Stimulated activated CD8-positive, alpha-beta memory T cell treated with anti-CD3 and anti-CD28 coated beads, Interleukin-7, amount 100 ng/mL, for 4 hours (primary cell): ENCODE data around the gene INAFM1.

Source experiments
- DNase-seq, 2 donors: peaks; one replicate each; pipeline ENCODE4 v3.0.0-alpha.2; 2020; ENCODE audit warnings: low read depth in 2 of 2

INAFM1 gene

DNA sequence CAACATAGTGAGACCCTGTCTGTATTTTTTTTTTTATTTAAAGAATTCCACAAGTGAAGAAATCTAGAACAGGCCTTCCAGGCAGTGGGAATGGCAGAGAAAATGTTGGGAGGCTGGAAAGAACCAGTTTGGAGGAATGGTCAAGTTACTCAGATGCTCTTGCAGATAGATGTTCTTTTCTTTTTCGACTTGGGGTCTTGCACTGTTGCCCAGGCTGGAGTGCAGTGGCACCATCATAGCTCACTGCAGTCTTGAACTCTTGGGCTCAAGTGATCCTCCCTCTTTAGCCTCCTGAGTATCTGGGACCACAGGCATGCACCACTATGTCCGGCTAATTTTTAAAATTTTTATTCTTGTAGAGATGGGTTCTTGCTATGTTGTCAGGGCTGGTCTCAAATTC, 35.6 kb downstream of the INAFM1 start:
- DNase-seq: no peak

DNA sequence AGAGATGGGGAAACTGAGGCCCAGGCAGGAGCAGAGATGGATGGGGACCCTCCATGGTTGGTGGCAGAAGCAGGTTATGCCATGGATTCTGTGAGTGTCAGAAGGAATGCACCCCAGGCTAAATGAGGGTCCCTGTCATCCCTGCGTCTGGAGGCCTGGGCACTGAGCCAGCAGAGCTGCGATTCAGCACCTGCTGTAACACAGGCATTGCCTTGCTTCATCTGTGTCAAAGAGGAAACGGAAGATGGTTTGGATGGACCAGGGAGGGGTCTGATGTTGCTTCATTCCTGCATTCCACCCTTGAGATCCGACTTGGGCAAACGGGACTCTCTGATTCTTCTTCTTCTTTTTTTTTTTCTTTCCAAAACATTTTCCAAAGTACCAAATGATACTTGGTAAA, 36.1 kb downstream of the INAFM1 start:
- no peak for DNase-seq

DNA sequence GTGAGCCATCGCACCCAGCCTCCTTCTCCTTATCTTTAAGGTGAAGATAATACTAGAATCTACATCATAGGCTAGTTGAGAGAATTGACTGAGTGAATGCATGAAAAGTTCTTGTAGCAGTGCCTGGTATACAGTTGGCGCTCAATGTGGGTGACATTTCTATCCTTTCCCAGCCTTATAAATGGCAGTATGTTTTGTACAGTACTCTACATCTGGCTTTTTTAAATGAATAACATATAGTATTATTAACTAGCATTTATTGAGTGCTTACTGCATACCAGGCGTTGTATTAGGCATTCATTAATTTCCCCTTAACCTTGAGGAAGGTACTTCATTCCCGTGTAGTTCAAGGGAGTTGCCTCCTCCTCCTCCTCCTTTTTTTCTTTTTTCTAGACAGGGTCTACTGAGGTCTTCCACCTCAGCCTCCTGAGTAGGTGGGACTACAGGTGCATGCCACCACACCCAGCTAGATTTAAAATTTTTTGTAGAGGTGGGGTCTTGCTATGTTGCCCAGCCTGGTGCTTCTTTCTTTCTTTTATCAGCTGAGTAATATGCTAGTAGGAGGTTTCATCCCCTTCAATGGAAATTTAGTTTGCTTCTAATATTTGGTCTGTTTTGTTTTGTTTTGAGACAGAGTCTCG, 37.8 kb downstream of the INAFM1 start:
- no peak for DNase-seq

DNA sequence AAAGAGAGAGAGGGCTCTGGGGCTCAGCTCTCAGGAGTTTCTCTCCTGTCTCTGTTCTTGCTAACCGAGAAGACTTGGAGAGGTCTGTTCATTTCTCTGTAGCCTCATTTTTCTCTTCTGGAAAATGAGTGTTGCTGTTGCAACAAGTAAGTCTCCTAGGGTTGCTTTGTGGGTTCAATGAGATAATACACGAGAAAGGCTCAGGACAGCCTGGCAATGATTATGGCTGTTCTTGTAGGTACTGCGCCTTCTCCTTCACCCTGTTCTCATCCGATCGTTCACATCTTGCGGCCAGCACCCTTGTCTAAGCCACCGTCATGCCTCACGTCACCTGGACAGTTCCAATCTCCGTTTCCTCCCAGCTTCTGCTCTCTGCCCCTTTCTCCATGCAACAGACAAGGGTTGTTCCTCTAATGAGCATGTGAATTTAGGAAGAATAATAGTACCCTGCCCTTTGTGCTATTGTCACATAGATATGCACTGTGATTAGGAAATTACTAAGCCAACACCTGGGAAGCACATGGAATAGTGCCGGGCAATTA, 39.1 kb downstream of the INAFM1 start:
- no peak for DNase-seq

GRCh38 chr19:47315125-47315821, 40.6 kb downstream of the INAFM1 start:
- no peak for DNase-seq

DNA sequence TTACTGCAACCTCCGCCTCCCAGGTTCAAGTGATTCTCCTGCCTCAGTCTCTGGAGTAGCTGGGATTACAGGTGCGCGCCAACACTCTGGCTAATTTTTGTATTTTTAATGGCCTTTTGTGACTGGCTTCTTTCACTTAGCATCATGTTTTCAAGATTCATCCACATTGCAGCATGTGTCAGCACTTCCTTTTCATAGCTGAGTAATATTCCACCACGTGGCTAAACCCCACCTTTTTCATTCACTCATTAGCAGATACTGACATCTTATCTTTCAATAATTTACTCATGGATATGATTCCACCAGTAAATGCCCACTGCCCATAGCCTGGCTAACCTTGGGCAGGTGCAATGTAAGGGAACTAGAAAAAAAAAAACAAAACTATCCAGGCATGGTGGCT, 41.8 kb downstream of the INAFM1 start:
- DNase-seq: no peak

GRCh38 chr19:47319923-47320871, 45.5 kb downstream of the INAFM1 start:
- no peak for DNase-seq

GRCh38 chr19:47321630-47322029, 46.9 kb downstream of the INAFM1 start:
- no peak for DNase-seq

DNA sequence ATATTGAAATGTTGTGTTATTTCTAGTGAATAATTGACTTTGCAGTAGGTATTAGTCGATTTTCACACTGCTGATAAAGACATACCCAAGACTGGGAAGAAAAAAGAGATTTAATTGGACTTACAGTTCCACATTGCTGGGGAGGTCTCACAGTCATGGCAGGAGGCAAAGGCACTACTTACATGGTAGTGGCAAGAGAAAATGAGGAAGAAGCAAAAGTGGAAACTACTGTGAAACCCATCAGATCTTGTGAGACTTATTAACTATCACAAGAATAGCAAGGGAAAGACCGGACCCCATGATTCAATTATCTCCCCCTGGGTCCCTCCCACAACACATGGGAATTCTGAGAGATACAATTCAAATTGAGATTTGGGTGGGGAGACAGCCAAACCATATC, 47.4 kb downstream of the INAFM1 start:
- no peak for DNase-seq

DNA sequence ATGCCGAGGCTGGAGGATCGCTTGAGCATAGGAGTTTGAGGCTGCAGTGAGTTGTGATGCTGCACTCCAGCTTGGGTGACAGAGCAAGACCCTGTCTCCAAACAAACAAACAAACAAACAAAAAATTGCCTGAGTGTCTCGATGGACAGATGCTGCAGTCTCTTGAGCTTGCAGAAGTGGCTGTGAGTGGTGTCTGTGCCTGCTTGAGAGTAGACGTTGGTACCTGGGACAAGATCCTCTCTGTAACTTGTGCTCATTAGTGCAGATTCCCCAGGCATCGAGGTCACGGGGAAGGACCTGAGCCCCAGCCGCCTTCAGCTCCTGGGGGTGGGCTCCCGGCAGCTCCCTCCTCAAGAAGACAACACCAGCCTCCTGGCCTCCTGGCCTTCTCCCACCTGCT, 48.7 kb downstream of the INAFM1 start:
- DNase-seq: no peak

DNA sequence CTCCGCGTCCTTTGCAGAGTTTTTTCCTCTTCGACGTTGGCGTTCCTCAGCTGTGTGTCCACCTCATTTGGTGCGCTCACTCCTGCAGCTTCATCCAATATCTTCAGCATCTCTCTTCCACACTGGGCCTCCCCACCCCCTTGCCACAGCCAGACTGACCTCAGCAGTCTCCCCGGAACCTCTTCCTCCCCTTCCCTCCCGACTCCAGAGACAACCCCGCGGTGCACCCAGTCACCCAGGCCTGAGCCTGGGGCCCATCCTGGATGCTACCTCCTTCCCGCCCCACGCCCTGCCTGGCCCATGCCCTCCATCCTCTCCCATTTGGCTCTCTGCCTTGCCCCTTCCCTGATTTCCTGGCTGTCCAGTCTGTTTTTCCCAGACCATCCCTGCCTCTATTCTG, 49.2 kb downstream of the INAFM1 start:
- DNase-seq: no peak

DNA sequence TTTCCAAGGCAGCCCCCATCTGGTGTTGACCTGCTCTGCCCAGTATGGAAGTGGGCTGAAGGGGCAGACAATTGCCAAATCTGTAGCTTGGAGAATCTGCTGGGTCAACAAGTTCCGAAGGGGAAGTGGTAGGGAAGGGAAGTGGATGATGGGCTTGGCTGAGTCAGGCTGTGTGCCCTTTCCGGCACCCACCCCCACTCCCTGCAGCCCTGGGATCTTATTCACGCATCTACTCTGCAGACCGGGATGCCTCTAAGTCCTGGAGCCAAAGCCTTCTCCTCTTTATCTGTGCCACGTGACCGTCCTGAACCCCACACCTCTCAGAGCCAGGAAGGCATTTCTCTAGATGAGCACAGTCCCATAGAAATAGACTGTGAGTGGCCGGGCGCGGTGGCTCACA, 49.8 kb downstream of the INAFM1 start:
- DNase-seq: no peak
